ENCODE results near the gene CHRNE.

CHRNE gene

GRCh38 chr17:4849011-4849536, 53.8 kb downstream of the CHRNE start:
- no peak overlapping the region for H3K4me2 ChIP-seq (ENCODE audit: low read length)
- no peak for TF ChIP-seq CTCF (IDR thresholded peaks at IDR 0.05)
- no peaks in the 10 kb centered on the region for H3K27me3 ChIP-seq (ENCODE audit: control insufficient read depth, insufficient read depth, low read length)
- H3K4me1 ChIP-seq = peaks cover 12% of the 10 kb centered on the region
- H3K36me3 ChIP-seq (ENCODE audit: control insufficient read depth, insufficient read depth, low read length) = no peaks in the 10 kb centered on the region
- peaks cover 44% of the 10 kb centered on the region for H3K79me2 ChIP-seq
- no peak overlapping the region for H3K27ac ChIP-seq
- H3K9me3 ChIP-seq (ENCODE audit: control insufficient read depth, low read length) = no peaks in the 10 kb centered on the region
- H3K4me3 ChIP-seq (ENCODE audit: low read depth, low read length) = no peak overlapping the region
- H3K9ac ChIP-seq = no peak overlapping the region
- H2AFZ ChIP-seq = no peak overlapping the region

Data from parathyroid adenoma (tissue), 2 donors.